Islet of Langerhans (tissue), 1 donor: ENCODE measurements around the gene HSD17B2.
"Not testable (repeated sequence)": the region's sequence is repeated elsewhere in the genome, so short reads cannot be mapped to it uniquely, and the experiment has no call there.

ENCODE experiments used
- FAIRE-seq: peaks from one replicate; lab custom pipeline; 2011; peaks lifted over from hg19 to GRCh38; lab: Jason Lieb, UNC

The HSD17B2 gene

GRCh38 chr16:82135844-82136243 lies 100.8 kb downstream of the HSD17B2 start:
- FAIRE-seq: no peak

- no peak for FAIRE-seq
Observed at GRCh38 chr16:82136956-82137821, 102.1 kb downstream of the HSD17B2 start.

GRCh38 chr16:82137822-82138167 lies 102.7 kb downstream of the HSD17B2 start:
- FAIRE-seq: no peak

- no peak for FAIRE-seq
Observed at GRCh38 chr16:82138478-82139285, 103.6 kb downstream of the HSD17B2 start.

- FAIRE-seq: not testable (repeated sequence)
Observed at GRCh38 chr16:82139286-82139571, 104.2 kb downstream of the HSD17B2 start.

GRCh38 chr16:82146556-82146955 lies 111.5 kb downstream of the HSD17B2 start:
- FAIRE-seq: no peak

GRCh38 chr16:82146957-82147356 lies 111.9 kb downstream of the HSD17B2 start:
- no peak for FAIRE-seq

GRCh38 chr16:82147546-82147945 lies 112.5 kb downstream of the HSD17B2 start:
- no peak for FAIRE-seq
